Measurements from ENCODE around the gene A1BG. TPM values are rescaled to one million over a fixed set of nuclear protein-coding genes. Genes with fewer than 3 reads are reported as not detected.

The A1BG gene
- total and polyA plus RNA-seq, 2 of the 13 experiments (the other 11 are each of a cell fraction or from before 2014, with no cell fraction given): 14.7 to 41.4 TPM

DNA sequence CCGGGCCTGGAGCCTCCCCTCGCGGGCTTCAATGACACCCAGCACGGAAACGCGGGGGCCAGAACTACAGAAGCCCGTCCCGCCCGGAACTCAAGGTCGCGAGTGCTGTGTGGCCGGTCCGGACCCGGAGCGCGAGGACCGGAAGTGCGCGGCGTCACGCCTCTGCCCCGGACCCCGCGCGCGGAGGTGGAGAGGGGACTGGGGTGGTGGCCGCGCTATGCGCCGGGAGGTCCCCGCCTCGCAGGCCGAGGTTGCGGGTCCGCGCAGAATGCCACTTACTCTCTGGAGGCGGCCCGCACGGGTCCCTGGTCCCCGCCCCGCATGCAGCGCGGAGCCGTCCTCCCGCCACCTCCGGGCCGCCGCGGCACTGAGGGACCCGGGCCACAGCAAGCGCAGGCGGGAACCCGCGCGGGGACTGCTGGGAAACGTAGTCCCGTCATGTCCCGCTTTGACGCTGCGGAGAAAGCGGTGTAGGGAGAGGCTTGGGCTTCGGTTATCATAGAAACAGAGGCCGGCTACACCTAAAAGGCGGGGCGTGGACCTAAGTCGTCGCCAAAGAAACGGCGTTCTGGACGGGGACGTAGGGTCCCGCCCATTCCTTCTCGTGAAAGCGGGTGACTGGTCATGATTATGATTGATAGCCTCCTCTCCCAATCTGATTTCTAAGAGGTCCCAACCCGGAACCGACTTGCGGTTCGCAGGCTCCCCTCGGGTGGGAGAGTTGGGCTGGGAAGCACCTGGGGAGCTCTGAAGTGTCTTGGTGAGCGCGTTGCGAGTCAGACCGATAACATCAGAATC, 27.6 kb upstream of the A1BG start, which contains the start of gene ZNF837 (continued):
- TF ChIP-seq ZNF317 (CRISPR knock-in tag; IDR thresholded peaks at IDR 0.05) (0 out of 2 replicates have a peak, but pooled peaks have one; percentile 34), HNF1A (IDR thresholded peaks at IDR 0.05; ENCODE audit: low read depth) (no peak), HNF1A (CRISPR knock-in tag; IDR thresholded peaks at IDR 0.05; ENCODE audit: borderline replicate concordance) (peak; percentile 79; the same call in 1 of the 2 replicates), ZBTB34 (CRISPR knock-in tag; IDR thresholded peaks at IDR 0.05) (no peak), TBL1XR1 (IDR thresholded peaks at IDR 0.05; ENCODE audit: borderline replicate concordance, low read length, partially characterized antibody) (peak; percentile 34), ATF7-NPFF (CRISPR knock-in tag; IDR thresholded peaks at IDR 0.05; ENCODE audit: low read depth) (peak; percentile 52; the same call in 1 of the 2 replicates), ZNF230 (CRISPR knock-in tag; IDR thresholded peaks at IDR 0.05) (peak; percentile 57; the same call in 1 of the 2 replicates), ZNF207 (IDR thresholded peaks at IDR 0.05; ENCODE audit: borderline replicate concordance) (no peak), CBFB (CRISPR knock-in tag; IDR thresholded peaks at IDR 0.05) (peak; percentile 96), ARNTL (CRISPR knock-in tag; IDR thresholded peaks at IDR 0.05) (peak; percentile 64; the same call in 1 of the 2 replicates)
- TF ChIP-seq, protein P1, sequence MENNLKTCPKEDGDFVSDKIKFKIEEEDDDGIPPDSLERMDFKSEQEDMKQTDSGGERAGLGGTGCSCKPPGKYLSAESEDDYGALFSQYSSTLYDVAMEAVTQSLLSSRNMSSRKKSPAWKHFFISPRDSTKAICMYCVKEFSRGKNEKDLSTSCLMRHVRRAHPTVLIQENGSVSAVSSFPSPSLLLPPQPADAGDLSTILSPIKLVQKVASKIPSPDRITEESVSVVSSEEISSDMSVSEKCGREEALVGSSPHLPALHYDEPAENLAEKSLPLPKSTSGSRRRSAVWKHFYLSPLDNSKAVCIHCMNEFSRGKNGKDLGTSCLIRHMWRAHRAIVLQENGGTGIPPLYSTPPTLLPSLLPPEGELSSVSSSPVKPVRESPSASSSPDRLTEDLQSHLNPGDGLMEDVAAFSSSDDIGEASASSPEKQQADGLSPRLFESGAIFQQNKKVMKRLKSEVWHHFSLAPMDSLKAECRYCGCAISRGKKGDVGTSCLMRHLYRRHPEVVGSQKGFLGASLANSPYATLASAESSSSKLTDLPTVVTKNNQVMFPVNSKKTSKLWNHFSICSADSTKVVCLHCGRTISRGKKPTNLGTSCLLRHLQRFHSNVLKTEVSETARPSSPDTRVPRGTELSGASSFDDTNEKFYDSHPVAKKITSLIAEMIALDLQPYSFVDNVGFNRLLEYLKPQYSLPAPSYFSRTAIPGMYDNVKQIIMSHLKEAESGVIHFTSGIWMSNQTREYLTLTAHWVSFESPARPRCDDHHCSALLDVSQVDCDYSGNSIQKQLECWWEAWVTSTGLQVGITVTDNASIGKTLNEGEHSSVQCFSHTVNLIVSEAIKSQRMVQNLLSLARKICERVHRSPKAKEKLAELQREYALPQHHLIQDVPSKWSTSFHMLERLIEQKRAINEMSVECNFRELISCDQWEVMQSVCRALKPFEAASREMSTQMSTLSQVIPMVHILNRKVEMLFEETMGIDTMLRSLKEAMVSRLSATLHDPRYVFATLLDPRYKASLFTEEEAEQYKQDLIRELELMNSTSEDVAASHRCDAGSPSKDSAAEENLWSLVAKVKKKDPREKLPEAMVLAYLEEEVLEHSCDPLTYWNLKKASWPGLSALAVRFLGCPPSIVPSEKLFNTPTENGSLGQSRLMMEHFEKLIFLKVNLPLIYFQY (CRISPR knock-in tag; IDR thresholded peaks at IDR 0.05; ENCODE audit: borderline replicate concordance): peak; percentile 92
- TF ChIP-seq, protein P2, sequence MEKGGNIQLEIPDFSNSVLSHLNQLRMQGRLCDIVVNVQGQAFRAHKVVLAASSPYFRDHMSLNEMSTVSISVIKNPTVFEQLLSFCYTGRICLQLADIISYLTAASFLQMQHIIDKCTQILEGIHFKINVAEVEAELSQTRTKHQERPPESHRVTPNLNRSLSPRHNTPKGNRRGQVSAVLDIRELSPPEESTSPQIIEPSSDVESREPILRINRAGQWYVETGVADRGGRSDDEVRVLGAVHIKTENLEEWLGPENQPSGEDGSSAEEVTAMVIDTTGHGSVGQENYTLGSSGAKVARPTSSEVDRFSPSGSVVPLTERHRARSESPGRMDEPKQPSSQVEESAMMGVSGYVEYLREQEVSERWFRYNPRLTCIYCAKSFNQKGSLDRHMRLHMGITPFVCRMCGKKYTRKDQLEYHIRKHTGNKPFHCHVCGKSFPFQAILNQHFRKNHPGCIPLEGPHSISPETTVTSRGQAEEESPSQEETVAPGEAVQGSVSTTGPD (CRISPR knock-in tag; IDR thresholded peaks at IDR 0.05): no peak
- TF ChIP-seq, protein P3, sequence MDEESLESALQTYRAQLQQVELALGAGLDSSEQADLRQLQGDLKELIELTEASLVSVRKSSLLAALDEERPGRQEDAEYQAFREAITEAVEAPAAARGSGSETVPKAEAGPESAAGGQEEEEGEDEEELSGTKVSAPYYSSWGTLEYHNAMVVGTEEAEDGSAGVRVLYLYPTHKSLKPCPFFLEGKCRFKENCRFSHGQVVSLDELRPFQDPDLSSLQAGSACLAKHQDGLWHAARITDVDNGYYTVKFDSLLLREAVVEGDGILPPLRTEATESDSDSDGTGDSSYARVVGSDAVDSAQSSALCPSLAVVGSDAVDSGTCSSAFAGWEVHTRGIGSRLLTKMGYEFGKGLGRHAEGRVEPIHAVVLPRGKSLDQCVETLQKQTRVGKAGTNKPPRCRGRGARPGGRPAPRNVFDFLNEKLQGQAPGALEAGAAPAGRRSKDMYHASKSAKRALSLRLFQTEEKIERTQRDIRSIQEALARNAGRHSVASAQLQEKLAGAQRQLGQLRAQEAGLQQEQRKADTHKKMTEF (CRISPR knock-in tag; IDR thresholded peaks at IDR 0.05): peak; percentile 99
